GM19023 (cell line): ENCODE data around the gene DDR1.
"Not testable (repeated sequence)": the region's sequence is repeated elsewhere in the genome, so short reads cannot be mapped to it uniquely, and the experiment has no call there.

Source experiments
- ATAC-seq: cut with Tn5 transposase; IDR thresholded peaks from one replicate; pipeline ENCODE4 v1.9.1; 2021; ENCODE audit warnings: mild to moderate bottlenecking, moderate library complexity; ENCODE audit not compliant: unreplicated experiment

Gene DDR1

DNA sequence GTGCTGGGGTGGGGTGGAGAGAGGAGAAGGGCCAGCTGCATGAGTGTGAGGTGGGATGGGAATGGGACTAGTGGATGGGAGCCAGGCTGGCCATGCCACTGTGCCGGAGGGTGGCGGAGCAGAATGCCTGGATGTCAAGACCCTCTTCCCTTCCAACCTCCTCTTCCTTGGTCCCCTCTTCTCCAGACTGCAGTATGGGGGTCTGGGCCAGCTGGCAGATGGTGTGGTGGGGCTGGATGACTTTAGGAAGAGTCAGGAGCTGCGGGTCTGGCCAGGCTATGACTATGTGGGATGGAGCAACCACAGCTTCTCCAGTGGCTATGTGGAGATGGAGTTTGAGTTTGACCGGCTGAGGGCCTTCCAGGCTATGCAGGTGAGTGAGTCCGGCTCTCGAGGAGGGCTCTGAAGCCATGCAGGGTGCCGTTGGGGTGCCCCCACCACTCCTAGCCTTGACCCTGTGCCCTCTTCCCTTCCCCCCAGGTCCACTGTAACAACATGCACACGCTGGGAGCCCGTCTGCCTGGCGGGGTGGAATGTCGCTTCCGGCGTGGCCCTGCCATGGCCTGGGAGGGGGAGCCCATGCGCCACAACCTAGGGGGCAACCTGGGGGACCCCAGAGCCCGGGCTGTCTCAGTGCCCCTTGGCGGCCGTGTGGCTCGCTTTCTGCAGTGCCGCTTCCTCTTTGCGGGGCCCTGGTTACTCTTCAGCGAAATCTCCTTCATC is 7.7 kb downstream of the DDR1 start:
- ATAC-seq: no peak

- ATAC-seq: no peak
Observed at GRCh38 chr6:30893001-30893591, 8.8 kb downstream of the DDR1 start.

DNA sequence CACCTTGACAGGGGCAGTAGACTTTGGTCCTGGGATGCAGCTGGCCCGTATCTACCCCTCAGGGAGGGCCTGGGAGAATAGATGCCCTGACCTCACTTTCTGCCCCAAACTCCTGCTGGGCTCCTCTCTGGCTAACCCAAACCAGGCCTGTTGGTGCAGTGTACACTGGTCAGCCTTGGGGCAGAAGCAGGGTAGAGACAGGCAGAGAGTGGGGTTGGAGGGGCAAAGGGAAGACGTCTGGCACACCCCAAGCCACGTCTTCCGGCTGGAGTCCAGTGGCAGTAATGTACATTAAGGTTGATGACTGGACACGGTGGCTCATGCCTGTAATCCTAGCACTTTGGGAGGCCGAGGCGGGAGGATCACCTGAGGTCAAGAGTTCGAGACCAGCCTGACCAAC is 9.3 kb downstream of the DDR1 start:
- ATAC-seq: no peak

DNA sequence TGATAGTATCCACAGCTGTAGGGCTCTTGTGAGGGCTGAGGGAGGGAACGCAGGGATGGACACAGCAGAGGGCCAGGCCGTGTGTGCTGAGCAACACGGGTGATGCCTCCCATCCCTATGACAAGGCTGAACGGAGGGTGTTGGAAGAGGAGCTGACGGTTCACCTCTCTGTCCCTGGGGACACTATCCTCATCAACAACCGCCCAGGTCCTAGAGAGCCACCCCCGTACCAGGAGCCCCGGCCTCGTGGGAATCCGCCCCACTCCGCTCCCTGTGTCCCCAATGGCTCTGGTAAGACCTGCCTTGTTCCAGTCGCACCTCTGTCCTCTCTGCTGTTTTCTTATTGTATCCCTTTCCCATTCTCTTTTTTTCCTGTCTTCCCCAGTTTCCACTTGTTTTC is 10.1 kb downstream of the DDR1 start:
- no peak for ATAC-seq

GRCh38 chr6:30894935-30895334 is 10.6 kb downstream of the DDR1 start:
- ATAC-seq: no peak

DNA sequence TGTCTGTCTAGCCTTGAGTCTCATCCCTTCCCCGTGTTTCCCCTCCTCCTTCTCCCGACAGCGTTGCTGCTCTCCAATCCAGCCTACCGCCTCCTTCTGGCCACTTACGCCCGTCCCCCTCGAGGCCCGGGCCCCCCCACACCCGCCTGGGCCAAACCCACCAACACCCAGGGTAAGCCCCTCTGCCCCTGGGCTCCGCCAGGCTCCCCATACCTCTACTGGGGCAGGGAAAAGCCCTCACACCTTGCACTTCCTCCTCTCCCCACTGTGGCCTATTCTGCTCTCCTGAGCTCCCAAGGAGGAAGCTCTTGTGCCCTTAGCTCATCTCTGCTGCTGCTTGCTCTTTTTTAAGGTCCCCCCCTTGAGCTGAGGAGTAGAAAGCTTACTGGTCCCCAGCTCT is 11.0 kb downstream of the DDR1 start:
- no peak for ATAC-seq

- no peak for ATAC-seq
Observed at GRCh38 chr6:30896541-30896940, 12.2 kb downstream of the DDR1 start.

DNA sequence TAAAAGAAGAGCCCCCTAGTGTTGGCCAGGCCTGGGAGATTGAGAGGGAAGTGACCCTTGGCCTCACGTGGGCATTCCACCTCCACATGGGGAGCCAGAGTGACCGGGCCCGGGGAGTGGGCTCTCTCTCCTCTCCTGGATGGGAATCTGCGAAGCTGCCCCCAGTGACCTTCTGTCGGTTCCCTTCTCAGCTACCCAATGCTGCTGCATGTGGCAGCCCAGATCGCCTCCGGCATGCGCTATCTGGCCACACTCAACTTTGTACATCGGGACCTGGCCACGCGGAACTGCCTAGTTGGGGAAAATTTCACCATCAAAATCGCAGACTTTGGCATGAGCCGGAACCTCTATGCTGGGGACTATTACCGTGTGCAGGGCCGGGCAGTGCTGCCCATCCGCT is 13.6 kb downstream of the DDR1 start:
- ATAC-seq: no peak

GRCh38 chr6:30898750-30899360 is 14.5 kb downstream of the DDR1 start:
- ATAC-seq: no peak

- no peak for ATAC-seq
Observed at GRCh38 chr6:30900863-30901417, 16.6 kb downstream of the DDR1 start.

DNA sequence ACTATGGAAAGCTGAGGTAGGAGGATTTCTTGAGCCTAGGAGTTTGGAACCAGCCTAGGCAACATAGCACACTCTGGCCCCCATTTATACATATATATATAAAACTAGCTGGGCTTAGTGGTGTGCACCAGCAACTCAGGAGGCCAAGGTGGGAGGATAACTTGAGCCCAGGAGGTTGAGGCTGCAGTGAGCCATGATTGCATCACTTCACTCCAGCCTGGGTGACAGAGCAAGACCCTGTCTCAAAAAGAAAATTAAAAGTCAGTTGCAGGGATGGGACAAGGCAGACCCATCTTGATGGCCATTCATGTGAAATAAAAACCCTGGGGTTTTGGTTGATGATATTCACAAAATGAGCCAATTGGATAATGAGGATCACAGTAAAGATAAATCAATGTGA is 17.1 kb downstream of the DDR1 start:
- no peak for ATAC-seq

- not testable (repeated sequence) for ATAC-seq
Observed at GRCh38 chr6:30902196-30902595, 17.9 kb downstream of the DDR1 start.

- no peak for ATAC-seq
Observed at GRCh38 chr6:30902709-30903108, 18.4 kb downstream of the DDR1 start.

GRCh38 chr6:30903236-30903635 is 18.9 kb downstream of the DDR1 start:
- no peak for ATAC-seq

DNA sequence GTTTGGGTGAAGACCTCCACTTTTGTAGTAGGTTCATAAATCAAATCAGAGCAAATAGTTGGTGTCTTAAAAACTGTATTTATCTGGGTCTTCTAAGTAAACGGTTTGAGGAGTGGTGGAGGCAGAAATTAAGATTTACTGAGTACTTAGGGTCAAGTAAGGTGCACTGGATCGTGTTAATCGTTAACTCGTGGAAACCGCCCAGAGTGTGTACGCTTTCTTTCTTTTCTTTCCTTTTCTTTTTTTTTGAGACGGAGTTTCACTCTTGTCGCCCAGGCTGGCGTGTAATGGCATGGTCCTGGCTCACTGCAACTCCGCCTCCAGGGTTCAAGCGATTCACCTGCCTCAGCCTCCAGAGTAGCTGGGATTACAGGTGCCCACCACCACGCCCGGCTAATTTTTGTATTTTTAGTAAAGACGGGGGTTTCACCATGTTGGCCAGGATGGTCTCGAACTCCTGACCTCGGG is 23.0 kb downstream of the DDR1 start:
- not testable (repeated sequence) for ATAC-seq

DNA sequence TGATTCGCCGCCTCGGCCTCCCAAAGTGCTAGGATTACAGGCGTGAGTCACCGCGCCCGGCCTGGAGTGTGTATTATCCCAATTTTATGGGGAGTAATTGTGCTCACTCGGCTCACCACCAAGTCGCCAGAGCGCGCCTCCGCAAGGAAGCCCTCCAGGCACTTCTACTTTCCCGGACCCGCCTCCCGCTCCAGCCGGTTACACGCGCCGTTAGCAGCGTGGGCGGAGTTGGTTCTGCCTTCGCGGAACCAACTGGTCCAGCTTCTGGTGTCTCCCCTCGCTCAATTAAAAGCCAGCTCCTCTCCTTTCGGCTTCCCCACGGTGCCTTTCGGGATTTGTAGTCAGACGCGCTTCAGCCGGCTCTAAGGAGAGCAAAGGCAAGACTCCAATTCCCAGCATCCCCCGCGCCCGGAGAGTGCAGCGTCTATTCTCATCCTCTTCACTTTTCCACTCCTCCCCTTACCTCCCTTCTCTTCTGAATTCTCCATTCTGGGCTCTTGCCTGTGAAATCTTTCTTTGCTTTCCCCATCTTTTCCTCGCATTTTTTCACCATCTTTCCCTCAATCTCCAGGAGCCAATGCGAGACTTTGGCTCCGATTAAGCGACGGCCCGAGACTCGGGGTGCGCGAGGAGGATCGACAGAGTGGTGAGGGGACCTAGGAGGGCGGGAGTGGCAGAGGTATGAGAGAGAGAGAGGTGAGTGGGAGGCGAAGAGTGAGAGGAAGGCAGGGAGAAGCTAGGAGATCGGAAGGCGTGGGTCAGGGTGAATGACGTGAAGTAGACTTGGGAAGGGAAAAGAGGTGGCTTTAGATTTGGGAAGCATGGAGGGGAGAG is 23.7 kb downstream of the DDR1 start, which contains the start of gene GTF2H4:
Gene GTF2H4, plus strand, starts transcription at position 450 of the 834 bp plus-strand sequence.
- peak; percentile 96 for ATAC-seq

GRCh38 chr6:30908700-30909099 is 24.4 kb downstream of the DDR1 start:
- ATAC-seq: no peak

GRCh38 chr6:30910473-30910872 is 26.2 kb downstream of the DDR1 start:
- not testable (repeated sequence) for ATAC-seq

- ATAC-seq: no peak
Observed at GRCh38 chr6:30912746-30913520, 28.6 kb downstream of the DDR1 start.

GRCh38 chr6:30913721-30914075 is 29.4 kb downstream of the DDR1 start:
- no peak for ATAC-seq
